Neural progenitor cell (in vitro differentiated cells): ENCODE measurements around the gene MED16. TPM values are rescaled to one million over a fixed set of nuclear protein-coding genes. Genes with fewer than 3 reads are reported as not detected.

ENCODE experiments used
- DNase-seq: peaks from one replicate; pipeline ENCODE4 v3.0.0-alpha.2; 2016; ENCODE audit warnings: low spot score
- H2AFZ ChIP-seq: fragments of 200-600 bp; sonication (generic); replicated peaks from 2 replicates; pipeline ENCODE4 v1.6.1; 2016; ENCODE audit warnings: antibody characterized with exemption
- H3F3A ChIP-seq: fragments of 200-600 bp; sonication (generic); 2 replicates; pipeline ENCODE4 v1.6.1; 2016; ENCODE audit warnings: antibody characterized with exemption, low read depth
- H3K27ac ChIP-seq: fragments of 200-600 bp; sonication (generic); 2 replicates; pipeline ENCODE4 v1.5.1; 2016; ENCODE audit warnings: mild to moderate bottlenecking
- H3K27me3 ChIP-seq: fragments of 200-600 bp; sonication (generic); 2 replicates; pipeline ENCODE4 v1.6.1; 2016; ENCODE audit warnings: mild to moderate bottlenecking, moderate library complexity
- H3K36me3 ChIP-seq: fragments of 200-600 bp; sonication (generic); 2 replicates; pipeline ENCODE4 v1.5.1; 2016
- H3K4me1 ChIP-seq: fragments of 200-600 bp; sonication (generic); 2 replicates; pipeline ENCODE4 v1.6.1; 2016; ENCODE audit warnings: mixed run types
- H3K4me2 ChIP-seq: fragments of 200-600 bp; sonication (generic); 2 replicates; pipeline ENCODE4 v1.6.1; 2016
- H3K4me3 ChIP-seq: fragments of 200-600 bp; sonication (generic); 2 replicates; pipeline ENCODE4 v1.5.1; 2016
- H3K79me2 ChIP-seq: fragments of 200-600 bp; sonication (generic); 2 replicates; pipeline ENCODE4 v1.6.1; 2016; ENCODE audit warnings: low read depth
- H3K9ac ChIP-seq: fragments of 200-600 bp; sonication (generic); 2 replicates; pipeline ENCODE4 v1.6.1; 2016
- H3K9me3 ChIP-seq: fragments of 200-600 bp; sonication (generic); 2 replicates; pipeline ENCODE4 v1.5.1; 2016; ENCODE audit warnings: low read depth
- H4K20me1 ChIP-seq: fragments of 200-600 bp; sonication (generic); 2 replicates; pipeline ENCODE4 v1.6.1; 2016; ENCODE audit warnings: low read depth
- H3K27ac Mint-ChIP-seq: 3 replicates; pipeline ENCODE4 v1.8.0; 2021; ENCODE audit warnings: mixed read lengths
- H3K27me3 Mint-ChIP-seq: 2 replicates; pipeline ENCODE4 v1.8.0; 2022; ENCODE audit warnings: low read depth, mild to moderate bottlenecking, inconsistent platforms, moderate library complexity, mixed read lengths; ENCODE audit not compliant: insufficient read depth
- H3K36me3 Mint-ChIP-seq: 3 replicates; pipeline ENCODE4 v1.8.0; 2021; ENCODE audit warnings: mixed read lengths
- H3K4me1 Mint-ChIP-seq: 3 replicates; pipeline ENCODE4 v1.8.0; 2021; ENCODE audit warnings: mixed read lengths
- H3K4me3 Mint-ChIP-seq: 3 replicates; pipeline ENCODE4 v1.8.0; 2021; ENCODE audit warnings: mild to moderate bottlenecking, moderate library complexity, mixed read lengths
- H3K9me3 Mint-ChIP-seq: 3 replicates; pipeline ENCODE4 v1.8.0; 2020; ENCODE audit warnings: mixed read lengths
- CTCF ChIP-seq: fragments of 200-600 bp; sonication (generic); IDR thresholded peaks from 2 replicates; pipeline ENCODE4 v1.5.1; 2017; ENCODE audit warnings: antibody characterized with exemption, mild to moderate bottlenecking
- EZH2 ChIP-seq: fragments of 200-600 bp; sonication (generic); IDR thresholded peaks from 2 replicates; pipeline ENCODE4 v1.6.1; 2017; ENCODE audit warnings: antibody characterized with exemption, mild to moderate bottlenecking, moderate library complexity
- EZH2phosphoT487 ChIP-seq: fragments of 200-600 bp; sonication (generic); IDR thresholded peaks from 2 replicates; pipeline ENCODE4 v1.6.1; 2017; ENCODE audit warnings: antibody characterized with exemption
- total RNA-seq: library from RNA; depleted of rRNA; stranded (reverse); fragments of >200 nt; gene quantifications from 2 replicates; pipeline ENCODE4 v1.2.3, GENCODE V29; 2015; ENCODE audit warnings: low replicate concordance

Gene MED16
- total RNA-seq, 1 donor from 2014 or later = 14.4 TPM

GRCh38 chr19:901216-902092 is 8.5 kb upstream of the MED16 start:
- Histone ChIP-seq H3K9ac (no peak overlapping the region), H3K4me1 (peaks cover 10% of the 10 kb centered on the region), H3F3A (peaks cover 28% of the 10 kb centered on the region), H3K27ac (no peak overlapping the region), H3K27me3 (no peaks in the 10 kb centered on the region), H4K20me1 (peaks cover 77% of the 10 kb centered on the region), H3K9me3 (no peaks in the 10 kb centered on the region), H3K79me2 (peaks cover 29% of the 10 kb centered on the region), H3K36me3 (no peaks in the 10 kb centered on the region), H3K4me2 (no peak overlapping the region), H3K4me3 (no peak overlapping the region), H2AFZ (no peak overlapping the region)
- DNase-seq = no peak
- no peak overlapping the region for H3K4me3 Mint-ChIP-seq
- peaks cover 1% of the 10 kb centered on the region for H3K36me3 Mint-ChIP-seq
- no peak for TF ChIP-seq EZH2
- H3K9me3 Mint-ChIP-seq = no peaks in the 10 kb centered on the region
- peaks cover 27% of the 10 kb centered on the region for H3K4me1 Mint-ChIP-seq
- peaks cover 2% of the 10 kb centered on the region for H3K27me3 Mint-ChIP-seq
- H3K27ac Mint-ChIP-seq = no peak overlapping the region

- Histone ChIP-seq H3K4me2 (no peak overlapping the region), H3K4me1 (peaks cover 10% of the 10 kb centered on the region), H3F3A (peaks cover 28% of the 10 kb centered on the region), H2AFZ (no peak overlapping the region), H3K9ac (no peak overlapping the region), H3K79me2 (peaks cover 26% of the 10 kb centered on the region), H3K27ac (no peak overlapping the region), H3K36me3 (no peaks in the 10 kb centered on the region), H3K4me3 (no peak overlapping the region), H3K9me3 (no peaks in the 10 kb centered on the region), H4K20me1 (peaks cover 70% of the 10 kb centered on the region), H3K27me3 (no peaks in the 10 kb centered on the region)
- no peak overlapping the region for H3K4me3 Mint-ChIP-seq
- peaks cover 1% of the 10 kb centered on the region for H3K36me3 Mint-ChIP-seq
- H3K4me1 Mint-ChIP-seq = peaks cover 27% of the 10 kb centered on the region
- H3K9me3 Mint-ChIP-seq = no peaks in the 10 kb centered on the region
- no peak for TF ChIP-seq EZH2phosphoT487
- no peak for TF ChIP-seq CTCF
- TF ChIP-seq EZH2 = no peak
- H3K27ac Mint-ChIP-seq = no peak overlapping the region
- DNase-seq = no peak
- peaks cover 2% of the 10 kb centered on the region for H3K27me3 Mint-ChIP-seq
These were observed 7.5 kb upstream of the MED16 start for GRCh38 chr19:900302-901111.

- Mint-ChIP-seq H3K4me1 (peaks cover 27% of the 10 kb centered on the region), H3K27me3 (peaks cover 2% of the 10 kb centered on the region), H3K27ac (no peak overlapping the region), H3K9me3 (no peaks in the 10 kb centered on the region), H3K4me3 (no peak overlapping the region), H3K36me3 (peaks cover 1% of the 10 kb centered on the region)
- H3K36me3 ChIP-seq = no peaks in the 10 kb centered on the region
- TF ChIP-seq CTCF (no peak), EZH2phosphoT487 (no peak), EZH2 (no peak)
- peaks cover 28% of the 10 kb centered on the region for H3F3A ChIP-seq
- H3K79me2 ChIP-seq = peaks cover 23% of the 10 kb centered on the region
- no peaks in the 10 kb centered on the region for H3K9me3 ChIP-seq
- peaks cover 67% of the 10 kb centered on the region for H4K20me1 ChIP-seq
- H3K27me3 ChIP-seq = no peaks in the 10 kb centered on the region
- H3K27ac ChIP-seq = no peak overlapping the region
- H3K4me1 ChIP-seq = peaks cover 10% of the 10 kb centered on the region
- H3K4me2 ChIP-seq = no peak overlapping the region
- no peak overlapping the region for H3K9ac ChIP-seq
- H2AFZ ChIP-seq = no peak overlapping the region
- no peak for DNase-seq
- H3K4me3 ChIP-seq = no peak overlapping the region
These were observed 7.0 kb upstream of the MED16 start for GRCh38 chr19:900043-900301.
